Esophagus muscularis mucosa (tissue), 4 donors: Measurements from ENCODE around the gene KLHL42. TPM values are rescaled to one million over a fixed set of nuclear protein-coding genes. Genes with fewer than 3 reads are reported as not detected.
"Not testable (repeated sequence)": the region's sequence is repeated elsewhere in the genome, so short reads cannot be mapped to it uniquely, and the experiment has no call there.

Experiments
- DNase-seq: peaks from one replicate; pipeline ENCODE4 v3.0.0-alpha.2; 2017; ENCODE audit errors: extremely low spot score
- H3K27ac ChIP-seq, 4 donors: fragments of 200-600 bp; sonication (generic); replicated peaks in 1 of 4; 1 replicate in 3 of 4; 2 replicates in 1 of 4; pipeline ENCODE4 v1.5.1; 2016 to 2019; ENCODE audit warnings: mild to moderate bottlenecking in 1 of 4
- H3K27me3 ChIP-seq, 4 donors: fragments of 200-600 bp; sonication (generic); one replicate each; pipeline versions ENCODE4 v1.5.1 to v1.6.0; 2016 to 2019
- H3K36me3 ChIP-seq, 4 donors: fragments of 200-600 bp; sonication (generic); one replicate each; pipeline ENCODE4 v1.5.1; 2016 to 2019
- H3K4me1 ChIP-seq, 4 donors: fragments of 200-600 bp; sonication (generic); one replicate each; pipeline ENCODE4 v1.5.1; 2016 to 2019
- H3K4me3 ChIP-seq, 4 donors: fragments of 200-600 bp; sonication (generic); 1 replicate in 2 of 4; 2 replicates in 2 of 4; pipeline ENCODE4 v1.5.1; 2016 to 2019; ENCODE audit warnings: mild to moderate bottlenecking in 4 of 4, moderate library complexity in 1 of 4
- H3K9me3 ChIP-seq, 4 donors: fragments of 200-600 bp; sonication (generic); 1 replicate in 3 of 4; 2 replicates in 1 of 4; pipeline ENCODE4 v1.5.1; 2016 to 2019
- CTCF ChIP-seq, 3 experiments: fragments of 200-600 bp in 2 of 3; fragments of 450-650 bp in 1 of 3; sonication (generic) in 2 of 3; IDR thresholded peaks; one replicate each; pipeline ENCODE4 v1.5.1; 2017 to 2019; ENCODE audit warnings: antibody characterized with exemption in 3 of 3, mild to moderate bottlenecking in 2 of 3, moderate library complexity in 1 of 3
- EP300 ChIP-seq: sonication (generic); formaldehyde crosslinking; IDR thresholded peaks from one replicate; pipeline ENCODE4 v1.6.1; 2017; ENCODE audit warnings: antibody characterized with exemption
- POLR2A ChIP-seq: fragments of 450-650 bp; IDR thresholded peaks from one replicate; pipeline ENCODE4 v1.6.1; 2017; ENCODE audit warnings: antibody characterized with exemption, moderate library complexity, mild to moderate bottlenecking, low read depth
- POLR2AphosphoS5 ChIP-seq, 2 donors: sonication (generic); formaldehyde crosslinking; IDR thresholded peaks; one replicate each; pipeline ENCODE4 v1.6.1; 2017; ENCODE audit warnings: antibody characterized with exemption in 2 of 2
- WGBS: methylation state at CpG from one replicate; pipeline ENCODE4 v1.1.5; 2018; 5-methylcytosine and 5-hydroxymethylcytosine counted together
- intact Hi-C: fragments of 100-400 bp; cut with DNase I; formaldehyde crosslinking; loops from one replicate; pipeline ENCODE4 v1.15.1; 2023
- total RNA-seq, 4 donors: library from RNA; depleted of rRNA; stranded (reverse); fragments of >200 nt; gene quantifications; one replicate each; pipeline versions ENCODE4 v1.1.0 to v1.2.1, GENCODE V29; 2016

KLHL42 gene
- total RNA-seq, 4 donors from 2014 or later, result 66.1 to 134 (median 91.0) TPM

GRCh38 chr12:27743601-27744000 is 36.4 kb upstream of the KLHL42 start:
- Histone ChIP-seq H3K4me1 (peaks cover 4 to 24% (median 21%) of the 10 kb centered on the region in 4 donors), H3K27me3 (no peaks in the 10 kb centered on the region), H3K27ac (no peak overlapping the region), H3K9me3 (no peaks in the 10 kb centered on the region), H3K36me3 (peaks cover 8 to 58% (median 35%) of the 10 kb centered on the region in 4 donors), H3K4me3 (no peak overlapping the region)
- no peak for TF ChIP-seq EP300
- no peak for TF ChIP-seq POLR2A
- TF ChIP-seq POLR2AphosphoS5 (IDR thresholded peaks at IDR 0.05), result no peak
- TF ChIP-seq CTCF (IDR thresholded peaks at IDR 0.05), result no peak
- DNase-seq, result no peak
- WGBS, result 94% methylated on average over 5 of the region's 5 CpGs
- intact Hi-C loops, result loop anchor here (5.0 kb wide), 1 partner anchor 39 kb away; the partner anchor contains the start of genes KLHL42 and MANSC4

GRCh38 chr12:27745734-27746133 is 34.3 kb upstream of the KLHL42 start:
- 92% methylated on average over 1 of the region's 1 CpG for WGBS
- H3K4me3 ChIP-seq, H3K27me3 ChIP-seq, DNase-seq, H3K27ac ChIP-seq, intact Hi-C loops, H3K9me3 ChIP-seq: not testable (repeated sequence)
- H3K36me3 ChIP-seq, result peaks cover 5 to 37% (median 18%) of the 10 kb centered on the region in 4 donors
- H3K4me1 ChIP-seq, result peaks cover 4 to 27% (median 23%) of the 10 kb centered on the region in 4 donors

- H3K27me3 ChIP-seq, result no peaks in the 10 kb centered on the region
- H3K4me3 ChIP-seq, result no peak overlapping the region
- no peak for DNase-seq
- H3K4me1 ChIP-seq, result peaks cover 4 to 32% (median 25%) of the 10 kb centered on the region in 4 donors
- no peak for TF ChIP-seq POLR2AphosphoS5 (IDR thresholded peaks at IDR 0.05)
- TF ChIP-seq POLR2A, result no peak
- no peak for TF ChIP-seq CTCF (IDR thresholded peaks at IDR 0.05)
- TF ChIP-seq EP300, result no peak
- H3K27ac ChIP-seq, result peak overlapping the region; percentile 70 to 84 (median 80)
- 87% methylated on average over 3 of the region's 3 CpGs for WGBS
- H3K36me3 ChIP-seq, result peaks cover 5 to 29% (median 21%) of the 10 kb centered on the region in 4 donors
- no peaks in the 10 kb centered on the region for H3K9me3 ChIP-seq
- intact Hi-C loops, result no loop called here
Observed at GRCh38 chr12:27747111-27747820, 32.8 kb upstream of the KLHL42 start.

GRCh38 chr12:27751386-27752047 is 28.5 kb upstream of the KLHL42 start:
- Histone ChIP-seq H3K36me3 (peaks cover 9 to 20% (median 15%) of the 10 kb centered on the region in 4 donors), H3K27me3 (no peaks in the 10 kb centered on the region), H3K27ac (no peak overlapping the region), H3K9me3 (no peaks in the 10 kb centered on the region), H3K4me3 (no peak overlapping the region), H3K4me1 (peaks cover 4 to 32% (median 23%) of the 10 kb centered on the region in 4 donors)
- intact Hi-C loops, result no loop called here
- no peak for DNase-seq
- WGBS, result 87% methylated on average over 14 of the region's 15 CpGs
- TF ChIP-seq POLR2A, result no peak

- WGBS, result 97% methylated on average over 3 of the region's 3 CpGs
- Histone ChIP-seq H3K27ac (no peak overlapping the region), H3K4me3 (no peak overlapping the region), H3K27me3 (no peaks in the 10 kb centered on the region), H3K4me1 (peaks cover 0 to 9% (median 0%) of the 10 kb centered on the region in 4 donors), H3K9me3 (no peaks in the 10 kb centered on the region), H3K36me3 (peaks cover 9 to 29% (median 18%) of the 10 kb centered on the region in 4 donors)
- TF ChIP-seq POLR2AphosphoS5 (IDR thresholded peaks at IDR 0.05) (no peak), CTCF (IDR thresholded peaks at IDR 0.05) (no peak), EP300 (no peak), POLR2A (no peak)
- intact Hi-C loops, result no loop called here
- no peak for DNase-seq
Observed at GRCh38 chr12:27754795-27755194, 25.2 kb upstream of the KLHL42 start.
